Subcutaneous adipose tissue (tissue), 4 donors: ENCODE data around the gene CCSER1. TPM values are rescaled to one million over a fixed set of nuclear protein-coding genes. Genes with fewer than 3 reads are reported as not detected.

ENCODE experiments used
- total RNA-seq, 4 donors: library from RNA; depleted of rRNA; stranded (reverse); fragments of >200 nt; gene quantifications; one replicate each; pipeline ENCODE4 v1.1.0, GENCODE V29; 2016
- TF ChIP-seq, protein P1 (sequence below): fragments of 450-650 bp; IDR thresholded peaks from one replicate; pipeline ENCODE4 v1.5.1; 2016; ENCODE audit warnings: low read depth, mild to moderate bottlenecking, control low read depth, antibody characterized with exemption, moderate library complexity

CCSER1 gene
- total RNA-seq, 4 donors from 2014 or later = 8.0 to 18.1 (median 16.0) TPM

DNA sequence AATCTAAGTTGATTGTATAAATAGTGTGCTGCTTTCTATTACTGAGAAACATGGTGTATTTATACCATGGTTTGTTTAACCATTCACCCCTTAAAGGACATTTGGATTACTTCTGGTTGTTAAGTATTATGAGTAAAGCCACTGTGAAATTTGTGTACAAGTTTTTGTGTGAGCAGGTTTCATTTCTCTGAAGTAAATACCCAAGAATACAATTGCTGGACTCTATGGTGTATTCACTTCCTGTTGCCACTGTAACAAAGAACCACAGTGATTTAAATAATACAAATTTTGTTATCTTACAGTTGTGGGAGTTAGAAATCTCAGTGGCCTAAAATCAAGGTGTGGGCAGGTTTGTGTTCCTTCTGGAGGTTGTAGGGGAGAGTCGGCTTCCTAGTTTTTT lies 869.6 kb downstream of the CCSER1 start:
- TF ChIP-seq, protein P1, sequence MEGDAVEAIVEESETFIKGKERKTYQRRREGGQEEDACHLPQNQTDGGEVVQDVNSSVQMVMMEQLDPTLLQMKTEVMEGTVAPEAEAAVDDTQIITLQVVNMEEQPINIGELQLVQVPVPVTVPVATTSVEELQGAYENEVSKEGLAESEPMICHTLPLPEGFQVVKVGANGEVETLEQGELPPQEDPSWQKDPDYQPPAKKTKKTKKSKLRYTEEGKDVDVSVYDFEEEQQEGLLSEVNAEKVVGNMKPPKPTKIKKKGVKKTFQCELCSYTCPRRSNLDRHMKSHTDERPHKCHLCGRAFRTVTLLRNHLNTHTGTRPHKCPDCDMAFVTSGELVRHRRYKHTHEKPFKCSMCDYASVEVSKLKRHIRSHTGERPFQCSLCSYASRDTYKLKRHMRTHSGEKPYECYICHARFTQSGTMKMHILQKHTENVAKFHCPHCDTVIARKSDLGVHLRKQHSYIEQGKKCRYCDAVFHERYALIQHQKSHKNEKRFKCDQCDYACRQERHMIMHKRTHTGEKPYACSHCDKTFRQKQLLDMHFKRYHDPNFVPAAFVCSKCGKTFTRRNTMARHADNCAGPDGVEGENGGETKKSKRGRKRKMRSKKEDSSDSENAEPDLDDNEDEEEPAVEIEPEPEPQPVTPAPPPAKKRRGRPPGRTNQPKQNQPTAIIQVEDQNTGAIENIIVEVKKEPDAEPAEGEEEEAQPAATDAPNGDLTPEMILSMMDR = no peak

DNA sequence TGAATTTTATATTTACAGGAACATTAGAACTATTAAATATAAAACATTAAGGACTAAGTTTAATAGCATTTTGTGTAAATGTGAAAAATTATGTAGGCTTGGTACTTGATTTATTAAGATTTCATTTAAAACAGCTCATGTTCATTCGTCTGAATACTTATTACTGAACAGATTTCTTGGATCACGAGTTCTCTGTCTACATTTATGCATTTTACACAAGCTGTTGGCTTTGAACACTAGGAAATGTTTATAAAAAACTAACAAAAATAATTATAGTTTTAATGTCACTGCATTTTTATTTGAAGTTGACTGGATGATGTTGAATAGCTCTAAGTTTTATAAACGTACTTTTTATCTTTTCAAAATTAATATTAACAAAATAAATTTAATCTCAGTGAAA lies 888.7 kb downstream of the CCSER1 start:
- TF ChIP-seq, protein P1 = no peak

DNA sequence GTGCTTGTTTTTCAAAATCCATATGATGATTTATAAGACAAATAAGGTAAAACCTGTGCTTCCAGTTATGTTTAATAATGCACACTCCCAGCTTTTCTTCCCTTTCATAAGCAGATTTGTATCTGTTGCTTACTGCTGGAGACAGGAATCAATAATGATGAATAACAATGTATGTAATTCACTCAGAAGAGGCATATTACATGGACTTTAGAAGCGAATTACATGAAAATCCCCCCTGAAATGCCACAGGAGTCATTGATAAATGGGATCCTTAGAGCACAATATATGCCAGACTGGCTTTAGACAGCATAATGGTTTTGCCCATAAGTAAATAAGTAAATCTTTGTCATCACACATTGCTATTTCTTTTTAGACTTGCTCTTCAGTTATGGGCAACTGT lies 892.3 kb downstream of the CCSER1 start:
- TF ChIP-seq, protein P1 = no peak

DNA sequence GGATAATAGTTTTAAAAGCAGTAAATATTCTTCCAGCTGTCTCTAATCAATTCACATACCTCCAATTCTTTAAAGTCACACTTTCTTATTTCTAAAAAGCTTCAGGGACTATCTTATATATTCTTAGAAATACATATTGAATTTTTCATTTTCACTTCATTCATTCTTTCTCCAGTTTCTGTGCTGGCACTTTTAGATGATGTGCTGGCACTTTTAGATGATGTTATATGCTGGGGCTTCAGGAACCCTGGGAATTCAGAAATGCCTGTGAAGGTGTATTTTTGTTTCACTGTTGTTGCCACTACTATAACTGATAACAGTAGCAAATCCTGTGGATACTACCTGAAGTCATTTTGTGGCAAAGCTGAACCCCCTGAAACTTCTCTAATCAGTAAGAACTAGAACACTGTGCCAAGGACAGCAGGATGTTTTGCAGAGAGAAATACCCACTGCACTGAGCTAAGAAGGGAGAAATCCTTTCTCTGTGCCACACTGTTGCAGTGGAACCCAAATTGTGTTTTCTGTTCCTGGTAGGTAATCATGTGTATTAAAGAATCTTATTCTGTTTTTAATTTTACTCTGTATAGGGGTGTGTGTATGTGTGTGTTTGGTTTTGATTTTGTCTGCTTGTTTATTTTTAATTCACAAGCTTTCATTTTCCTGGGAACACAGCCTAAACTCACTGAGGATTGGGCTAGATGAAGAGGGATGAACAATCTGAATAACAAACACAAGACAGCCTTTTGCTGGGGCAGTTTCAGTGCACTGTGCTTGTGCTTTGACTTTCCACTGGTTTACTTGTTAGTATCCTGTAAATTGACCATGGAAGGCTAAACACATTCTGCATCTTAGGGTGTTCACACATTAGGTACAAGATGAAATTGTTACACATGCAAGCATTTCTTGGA lies 898.3 kb downstream of the CCSER1 start:
- TF ChIP-seq, protein P1 = no peak

DNA sequence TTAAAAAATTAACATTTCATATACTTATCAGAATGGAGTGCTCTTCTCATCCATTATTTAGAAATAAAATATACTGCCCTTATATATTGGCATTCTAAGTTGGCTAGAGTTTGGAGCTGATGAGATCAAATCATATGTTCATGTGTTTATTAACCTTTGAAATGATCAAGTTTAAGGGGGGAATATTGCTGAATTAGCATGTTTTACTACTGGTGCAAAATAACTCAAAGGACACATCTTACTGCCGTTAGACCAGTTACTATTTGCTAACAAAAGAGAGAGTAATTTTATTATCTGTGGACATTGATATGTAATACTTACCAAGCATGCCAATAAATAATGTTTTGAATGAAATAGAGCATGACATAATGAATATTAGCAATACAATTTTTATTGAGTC lies 901.0 kb downstream of the CCSER1 start:
- TF ChIP-seq, protein P1 = no peak

DNA sequence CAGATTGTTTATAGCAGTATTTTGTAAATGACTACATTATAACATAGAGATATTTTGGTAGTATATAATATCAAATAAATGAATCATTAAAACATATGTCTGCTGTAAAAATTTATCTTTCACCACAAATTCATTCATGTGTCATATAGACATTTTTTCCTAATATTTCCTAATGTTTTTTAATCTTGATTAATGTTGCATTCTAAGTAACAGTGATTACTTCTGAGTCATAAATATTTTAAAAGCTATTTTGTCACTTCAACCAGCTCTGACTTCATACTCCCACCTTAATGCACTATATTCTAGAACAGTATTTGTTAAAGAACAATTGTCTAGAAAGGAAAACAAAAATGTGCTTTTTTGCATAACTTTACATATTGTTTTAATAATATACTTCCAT lies 904.6 kb downstream of the CCSER1 start:
- TF ChIP-seq, protein P1 = no peak

DNA sequence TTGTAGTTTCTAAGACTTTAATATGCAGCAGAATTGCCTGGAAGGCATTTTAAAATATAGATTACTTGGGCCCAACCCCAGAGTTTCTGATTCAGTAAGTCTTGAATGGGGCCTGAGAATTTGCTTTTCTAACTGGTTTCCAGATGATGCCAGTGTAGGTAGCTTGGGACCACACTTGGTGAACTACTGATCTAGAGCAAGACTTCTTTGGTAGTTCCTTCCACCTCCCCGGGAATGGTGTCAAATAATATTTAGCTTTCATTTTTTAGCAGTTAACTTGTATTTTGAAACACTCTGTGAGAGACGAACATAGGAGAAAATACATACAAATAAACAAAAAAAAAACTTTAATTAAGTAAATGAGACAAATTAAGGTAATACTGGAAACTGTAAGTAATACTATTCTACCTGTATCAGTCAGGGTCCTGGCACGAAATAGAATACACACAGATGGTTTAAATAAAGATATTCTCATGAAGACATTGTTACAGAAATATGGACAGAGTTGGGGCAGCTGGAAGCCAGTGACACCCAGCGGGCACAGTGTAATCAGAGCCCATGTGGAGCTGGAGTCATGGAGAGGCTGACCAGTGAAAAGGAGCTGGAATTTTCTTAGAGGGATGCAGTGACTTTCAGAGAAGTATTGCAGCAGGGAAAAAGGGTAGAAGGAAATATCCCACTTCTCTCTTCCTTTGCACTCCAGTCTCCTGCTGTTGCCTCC lies 905.7 kb downstream of the CCSER1 start:
- TF ChIP-seq, protein P1 = no peak
